ENCODE results near the gene APOB. TPM values are rescaled to one million over a fixed set of nuclear protein-coding genes. Genes with fewer than 3 reads are reported as not detected.

The APOB gene
- total RNA-seq, 2 donors from 2014 or later = 0.09 to 0.91 TPM

- TF ChIP-seq, protein P1, sequence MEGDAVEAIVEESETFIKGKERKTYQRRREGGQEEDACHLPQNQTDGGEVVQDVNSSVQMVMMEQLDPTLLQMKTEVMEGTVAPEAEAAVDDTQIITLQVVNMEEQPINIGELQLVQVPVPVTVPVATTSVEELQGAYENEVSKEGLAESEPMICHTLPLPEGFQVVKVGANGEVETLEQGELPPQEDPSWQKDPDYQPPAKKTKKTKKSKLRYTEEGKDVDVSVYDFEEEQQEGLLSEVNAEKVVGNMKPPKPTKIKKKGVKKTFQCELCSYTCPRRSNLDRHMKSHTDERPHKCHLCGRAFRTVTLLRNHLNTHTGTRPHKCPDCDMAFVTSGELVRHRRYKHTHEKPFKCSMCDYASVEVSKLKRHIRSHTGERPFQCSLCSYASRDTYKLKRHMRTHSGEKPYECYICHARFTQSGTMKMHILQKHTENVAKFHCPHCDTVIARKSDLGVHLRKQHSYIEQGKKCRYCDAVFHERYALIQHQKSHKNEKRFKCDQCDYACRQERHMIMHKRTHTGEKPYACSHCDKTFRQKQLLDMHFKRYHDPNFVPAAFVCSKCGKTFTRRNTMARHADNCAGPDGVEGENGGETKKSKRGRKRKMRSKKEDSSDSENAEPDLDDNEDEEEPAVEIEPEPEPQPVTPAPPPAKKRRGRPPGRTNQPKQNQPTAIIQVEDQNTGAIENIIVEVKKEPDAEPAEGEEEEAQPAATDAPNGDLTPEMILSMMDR (IDR thresholded peaks at IDR 0.05) = no peak
- TF ChIP-seq POLR2AphosphoS5 (IDR thresholded peaks at IDR 0.05) (no peak), POLR2A (IDR thresholded peaks at IDR 0.05) (no peak)
- no peaks in the 10 kb centered on the region for H3K36me3 ChIP-seq
- no peaks in the 10 kb centered on the region for H3K27me3 ChIP-seq (replicated peaks; ENCODE audit: insufficient read depth)
- H3K9me3 ChIP-seq = no peaks in the 10 kb centered on the region
- intact Hi-C loops (cut with DNase I) = no loop called here
- no peak for DNase-seq (ENCODE audit: low spot score)
- H3K4me1 ChIP-seq (replicated peaks) = no peaks in the 10 kb centered on the region
- H3K27ac ChIP-seq = no peak overlapping the region
- H3K4me3 ChIP-seq = no peak overlapping the region
- WGBS = 82% methylated on average over 4 of the region's 4 CpGs
Observed at GRCh38 chr2:20999906-21000645, 43.8 kb downstream of the APOB start.

DNA sequence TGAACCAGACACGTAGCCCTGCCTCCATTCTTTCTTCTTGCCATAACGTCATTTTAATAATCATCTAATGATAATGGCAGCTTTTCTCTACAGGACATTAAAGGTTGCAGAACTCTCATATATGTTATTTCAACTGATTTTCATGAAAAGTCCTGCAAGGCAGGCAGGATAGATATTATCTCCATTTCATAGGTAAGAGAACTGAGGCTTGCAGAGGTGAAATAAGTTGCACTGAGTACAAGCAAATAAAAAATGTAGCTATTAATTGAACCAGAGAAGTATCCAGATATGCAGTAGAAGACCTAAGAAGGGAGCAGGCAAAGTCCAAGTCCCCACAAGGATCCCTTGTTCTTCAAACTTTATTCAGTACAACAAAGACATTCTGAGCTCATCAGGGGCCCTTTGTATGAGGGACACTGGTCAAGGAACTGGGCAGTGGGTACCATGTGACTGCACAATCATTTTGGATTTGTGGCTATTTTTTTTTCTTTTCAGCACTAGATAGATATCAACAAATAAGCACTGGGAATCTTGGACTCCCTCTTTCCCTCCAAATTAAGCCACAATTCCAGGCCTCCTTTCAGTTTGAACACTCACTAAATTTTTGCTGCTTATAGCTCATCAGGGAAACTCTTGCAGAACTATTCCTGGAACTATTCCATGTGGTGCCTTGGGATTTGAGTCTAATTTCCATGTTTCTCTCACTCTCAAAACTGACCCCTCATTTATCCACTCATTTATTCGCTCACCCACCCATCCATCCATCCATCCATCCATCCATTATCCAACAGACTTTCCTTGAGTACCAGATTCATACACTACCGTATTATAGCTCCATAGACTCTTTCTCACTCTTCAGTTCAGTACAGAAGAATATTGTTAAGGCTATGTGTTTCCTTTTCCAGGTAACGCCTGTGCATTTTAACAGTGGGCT, 44.6 kb downstream of the APOB start:
- 89% methylated on average over 5 of the region's 5 CpGs for WGBS
- H3K36me3 ChIP-seq = no peaks in the 10 kb centered on the region
- DNase-seq (ENCODE audit: low spot score) = no peak
- H3K27ac ChIP-seq = no peak overlapping the region
- no peak overlapping the region for H3K4me3 ChIP-seq
- intact Hi-C loops (cut with DNase I) = no loop called here
- TF ChIP-seq POLR2A (IDR thresholded peaks at IDR 0.05) = no peak
- TF ChIP-seq, protein P1 (IDR thresholded peaks at IDR 0.05) = no peak
- no peak for TF ChIP-seq POLR2AphosphoS5 (IDR thresholded peaks at IDR 0.05)
- H3K4me1 ChIP-seq (replicated peaks) = no peaks in the 10 kb centered on the region
- H3K9me3 ChIP-seq = no peaks in the 10 kb centered on the region
- no peaks in the 10 kb centered on the region for H3K27me3 ChIP-seq (replicated peaks; ENCODE audit: insufficient read depth)

DNA sequence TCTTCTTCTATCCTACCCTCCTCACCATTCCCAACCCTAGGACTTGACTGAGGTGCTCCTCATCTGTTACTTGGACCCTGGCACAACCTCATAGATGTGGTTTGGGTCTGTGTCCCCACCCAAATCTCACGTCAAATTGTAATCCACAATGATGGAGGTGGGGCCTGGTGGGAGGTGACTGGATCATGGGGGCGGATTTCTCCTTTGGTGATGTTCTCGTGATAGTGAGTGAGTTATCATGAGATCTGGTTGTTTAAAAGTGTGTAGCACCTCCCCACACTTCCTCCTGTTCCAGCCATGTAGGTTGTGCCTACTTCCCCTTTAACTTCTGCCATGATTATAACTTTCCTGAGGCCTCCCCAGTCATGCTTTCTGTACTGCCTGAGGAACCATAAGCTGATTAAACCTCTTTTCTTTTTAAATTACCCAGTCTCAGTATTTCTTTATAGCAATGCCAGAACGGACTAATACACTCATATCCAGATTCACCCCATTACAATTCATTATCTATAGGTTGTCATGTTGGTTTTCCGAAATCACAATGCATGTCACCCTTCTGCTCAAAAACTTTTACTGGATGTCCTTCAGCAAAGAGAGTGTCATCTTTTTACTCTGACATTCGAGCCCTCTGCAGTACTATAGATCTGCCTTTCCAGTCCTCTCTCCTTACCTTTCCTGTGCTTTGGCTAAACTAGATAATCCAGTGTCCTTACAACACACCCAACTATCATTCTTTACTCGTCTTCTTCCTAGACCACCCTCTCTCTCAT, 45.7 kb downstream of the APOB start:
- H3K4me1 ChIP-seq (replicated peaks) = no peaks in the 10 kb centered on the region
- WGBS = 78% methylated on average over 7 of the region's 7 CpGs
- TF ChIP-seq POLR2AphosphoS5 (IDR thresholded peaks at IDR 0.05) (no peak), POLR2A (IDR thresholded peaks at IDR 0.05) (no peak)
- TF ChIP-seq, protein P1 (IDR thresholded peaks at IDR 0.05) = no peak
- no peak overlapping the region for H3K4me3 ChIP-seq
- no peak overlapping the region for H3K27ac ChIP-seq
- H3K27me3 ChIP-seq (replicated peaks; ENCODE audit: insufficient read depth) = no peaks in the 10 kb centered on the region
- H3K36me3 ChIP-seq = no peaks in the 10 kb centered on the region
- DNase-seq (ENCODE audit: low spot score) = no peak
- no peaks in the 10 kb centered on the region for H3K9me3 ChIP-seq
- intact Hi-C loops (cut with DNase I) = no loop called here

GRCh38 chr2:20994130-20994529, 49.7 kb downstream of the APOB start:
- H3K4me3 ChIP-seq = no peak overlapping the region
- no peaks in the 10 kb centered on the region for H3K9me3 ChIP-seq
- TF ChIP-seq, protein P1 (IDR thresholded peaks at IDR 0.05) = no peak
- TF ChIP-seq POLR2AphosphoS5 (IDR thresholded peaks at IDR 0.05) (no peak), POLR2A (IDR thresholded peaks at IDR 0.05) (no peak)
- intact Hi-C loops (cut with DNase I) = loop anchor here (5.0 kb wide), 1 partner anchor 43 kb away; no protein-coding TSS in a partner anchor
- no peaks in the 10 kb centered on the region for H3K4me1 ChIP-seq (replicated peaks)
- H3K36me3 ChIP-seq = no peaks in the 10 kb centered on the region
- H3K27me3 ChIP-seq (replicated peaks; ENCODE audit: insufficient read depth) = no peaks in the 10 kb centered on the region
- 84% methylated on average over 5 of the region's 5 CpGs for WGBS
- no peak overlapping the region for H3K27ac ChIP-seq
- DNase-seq (ENCODE audit: low spot score) = no peak

Measured in prostate gland (tissue), 2 donors.